IPS-15b (cell line): Measurements from ENCODE around the gene FRS2.
"Not testable (repeated sequence)": the region's sequence is repeated elsewhere in the genome, so short reads cannot be mapped to it uniquely, and the experiment has no call there.

Experiments used
- H3K27me3 ChIP-seq: one replicate; pipeline ENCODE4 v1.6.1; 2013; ENCODE audit warnings: low read length; ENCODE audit not compliant: control insufficient read depth, insufficient read depth
- H3K36me3 ChIP-seq: one replicate; pipeline ENCODE4 v1.6.1; 2013; ENCODE audit warnings: low read length; ENCODE audit not compliant: control insufficient read depth, insufficient read depth
- H3K4me1 ChIP-seq: one replicate; pipeline ENCODE4 v1.6.1; 2013; ENCODE audit warnings: mild to moderate bottlenecking, low read length; ENCODE audit not compliant: control insufficient read depth, insufficient read depth
- H3K4me3 ChIP-seq: one replicate; pipeline ENCODE4 v1.5.1; 2013; ENCODE audit warnings: low read depth, low read length
- H3K9ac ChIP-seq: one replicate; pipeline ENCODE4 v1.6.1; 2013; ENCODE audit warnings: low read depth, mild to moderate bottlenecking, low read length
- H3K9me3 ChIP-seq: one replicate; pipeline ENCODE4 v1.6.1; 2013; ENCODE audit warnings: mild to moderate bottlenecking, low read length; ENCODE audit not compliant: control insufficient read depth, insufficient read depth

Gene FRS2

GRCh38 chr12:69440016-69440415 is 30.2 kb upstream of the FRS2 start:
- Histone ChIP-seq H3K9me3 (no peaks in the 10 kb centered on the region), H3K4me3 (no peak overlapping the region), H3K36me3 (no peaks in the 10 kb centered on the region), H3K27me3 (no peaks in the 10 kb centered on the region), H3K4me1 (no peaks in the 10 kb centered on the region), H3K9ac (no peak overlapping the region)

GRCh38 chr12:69440886-69441285 is 29.3 kb upstream of the FRS2 start:
- Histone ChIP-seq H3K4me3 (no peak overlapping the region), H3K36me3 (no peaks in the 10 kb centered on the region), H3K9me3 (no peaks in the 10 kb centered on the region), H3K9ac (no peak overlapping the region), H3K27me3 (no peaks in the 10 kb centered on the region), H3K4me1 (no peaks in the 10 kb centered on the region)

GRCh38 chr12:69442894-69443293 is 27.3 kb upstream of the FRS2 start:
- H3K9me3 ChIP-seq = no peaks in the 10 kb centered on the region
- no peaks in the 10 kb centered on the region for H3K36me3 ChIP-seq
- no peaks in the 10 kb centered on the region for H3K4me1 ChIP-seq
- no peak overlapping the region for H3K9ac ChIP-seq
- H3K27me3 ChIP-seq = no peaks in the 10 kb centered on the region
- H3K4me3 ChIP-seq = no peak overlapping the region

- H3K9me3 ChIP-seq = no peaks in the 10 kb centered on the region
- no peak overlapping the region for H3K4me3 ChIP-seq
- no peaks in the 10 kb centered on the region for H3K4me1 ChIP-seq
- H3K9ac ChIP-seq = no peak overlapping the region
- no peaks in the 10 kb centered on the region for H3K36me3 ChIP-seq
- no peaks in the 10 kb centered on the region for H3K27me3 ChIP-seq
Observed at GRCh38 chr12:69443916-69444315, 26.3 kb upstream of the FRS2 start.

GRCh38 chr12:69447892-69448291 is 22.3 kb upstream of the FRS2 start:
- Histone ChIP-seq H3K27me3 (no peaks in the 10 kb centered on the region), H3K36me3 (no peaks in the 10 kb centered on the region), H3K4me1 (no peaks in the 10 kb centered on the region), H3K4me3 (no peak overlapping the region), H3K9ac (no peak overlapping the region), H3K9me3 (no peaks in the 10 kb centered on the region)

- not testable (repeated sequence) for H3K36me3 ChIP-seq, H3K9me3 ChIP-seq, H3K27me3 ChIP-seq, H3K9ac ChIP-seq, H3K4me1 ChIP-seq, H3K4me3 ChIP-seq
Observed at GRCh38 chr12:69452598-69453132, 17.5 kb upstream of the FRS2 start.

GRCh38 chr12:69456239-69456638 is 13.9 kb upstream of the FRS2 start:
- Histone ChIP-seq H3K9me3 (no peaks in the 10 kb centered on the region), H3K4me1 (no peaks in the 10 kb centered on the region), H3K27me3 (no peaks in the 10 kb centered on the region), H3K4me3 (no peak overlapping the region), H3K9ac (no peak overlapping the region), H3K36me3 (no peaks in the 10 kb centered on the region)

GRCh38 chr12:69457433-69457832 is 12.8 kb upstream of the FRS2 start:
- Histone ChIP-seq H3K27me3 (no peaks in the 10 kb centered on the region), H3K4me3 (no peak overlapping the region), H3K9me3 (no peaks in the 10 kb centered on the region), H3K36me3 (no peaks in the 10 kb centered on the region), H3K9ac (no peak overlapping the region), H3K4me1 (no peaks in the 10 kb centered on the region)

- Histone ChIP-seq H3K27me3 (no peaks in the 10 kb centered on the region), H3K9me3 (no peaks in the 10 kb centered on the region), H3K4me1 (no peaks in the 10 kb centered on the region)
Observed at GRCh38 chr12:69459477-69459876, 10.7 kb upstream of the FRS2 start.

GRCh38 chr12:69464428-69464827 is 5.8 kb upstream of the FRS2 start:
- no peak overlapping the region for H3K4me3 ChIP-seq
- peaks cover 19% of the 10 kb centered on the region for H3K4me1 ChIP-seq
- H3K27me3 ChIP-seq = no peaks in the 10 kb centered on the region
- H3K9ac ChIP-seq = no peak overlapping the region
- no peaks in the 10 kb centered on the region for H3K36me3 ChIP-seq
- no peaks in the 10 kb centered on the region for H3K9me3 ChIP-seq

More at GRCh38 chr12:69459477-69459876, 10.7 kb upstream of the FRS2 start:
- Histone ChIP-seq H3K36me3 (no peaks in the 10 kb centered on the region), H3K9ac (no peak overlapping the region), H3K4me3 (no peak overlapping the region)

- no peak overlapping the region for H3K9ac ChIP-seq
- H3K9me3 ChIP-seq = no peaks in the 10 kb centered on the region
- H3K36me3 ChIP-seq = no peaks in the 10 kb centered on the region
- no peaks in the 10 kb centered on the region for H3K27me3 ChIP-seq
- peaks cover 19% of the 10 kb centered on the region for H3K4me1 ChIP-seq
- no peak overlapping the region for H3K4me3 ChIP-seq
Observed at GRCh38 chr12:69466867-69467266, 3.3 kb upstream of the FRS2 start.

GRCh38 chr12:69467366-69467765 is 2.8 kb upstream of the FRS2 start:
- Histone ChIP-seq H3K4me1 (peaks cover 20% of the 10 kb centered on the region), H3K36me3 (no peaks in the 10 kb centered on the region), H3K4me3 (no peak overlapping the region), H3K9me3 (no peaks in the 10 kb centered on the region), H3K27me3 (no peaks in the 10 kb centered on the region), H3K9ac (no peak overlapping the region)
